ENCODE data around the gene FGF11. TPM values are rescaled to one million over a fixed set of nuclear protein-coding genes. Genes with fewer than 3 reads are reported as not detected.
A peak's percentile ranks its signal among the peaks of the same experiment; 100 is the strongest.

The FGF11 gene
- total and polyA plus RNA-seq, 8 donors = 0.37 to 15.6 (median 1.7) TPM; not detected in 4

- Histone ChIP-seq H3K36me3 (peaks cover 0 to 13% (median 9%) of the 10 kb centered on the region in 4 donors), H3K4me3 (no peak overlapping the region), H3K27me3 (no peaks in the 10 kb centered on the region), H3K4me1 (peaks cover 18 to 29% (median 25%) of the 10 kb centered on the region in 4 donors), H3K27ac (no peak overlapping the region), H3K9me3 (no peaks in the 10 kb centered on the region)
- 82 to 93% (median 88%) methylated on average over 4 of the region's 4 CpGs for WGBS, 5 donors
- DNase-seq = peak in 1 of 2 donors; percentile 7
- intact Hi-C loops (cut with DNase I; ENCODE audit: low total_unique reads) = no loop called here
- TF ChIP-seq POLR2AphosphoS5 (IDR thresholded peaks at IDR 0.05) = no peak
- TF ChIP-seq POLR2A (IDR thresholded peaks at IDR 0.05) = no peak
- TF ChIP-seq EP300 (IDR thresholded peaks at IDR 0.05) = no peak
- TF ChIP-seq CTCF (IDR thresholded peaks at IDR 0.05) = no peak
Measured at GRCh38 chr17:7396147-7396546, 43.2 kb upstream of the FGF11 start.

- DNase-seq = no peak
- Histone ChIP-seq H3K4me1 (peaks cover 21 to 34% (median 33%) of the 10 kb centered on the region in 4 donors), H3K27me3 (no peaks in the 10 kb centered on the region), H3K4me3 (no peak overlapping the region), H3K36me3 (no peaks in the 10 kb centered on the region), H3K9me3 (no peaks in the 10 kb centered on the region), H3K27ac (no peak overlapping the region)
- 80 to 91% (median 87%) methylated on average over 2 of the region's 2 CpGs for WGBS, 5 donors
- intact Hi-C loops (cut with DNase I; ENCODE audit: low total_unique reads) = no loop called here
- no peak for TF ChIP-seq POLR2AphosphoS5 (IDR thresholded peaks at IDR 0.05)
Measured at GRCh38 chr17:7398612-7399011, 40.7 kb upstream of the FGF11 start.

- Histone ChIP-seq H3K36me3 (no peaks in the 10 kb centered on the region), H3K4me3 (peak overlapping the region; percentile 71 to 80 (median 74)), H3K4me1 (peaks cover 30 to 42% (median 34%) of the 10 kb centered on the region in 4 donors), H3K27ac (peak overlapping the region; percentile 90 to 94 (median 93)), H3K9me3 (no peaks in the 10 kb centered on the region), H3K27me3 (peaks cover 0 to 13% (median 0%) of the 10 kb centered on the region in 3 donors)
- peak; percentile 33 to 79 for DNase-seq
- 8 to 12% (median 11%) methylated on average over 9 to 16 of the region's 16 CpGs for WGBS, 5 donors
- intact Hi-C loops (cut with DNase I; ENCODE audit: low total_unique reads) = no loop called here
- TF ChIP-seq POLR2A (IDR thresholded peaks at IDR 0.05) = no peak
- no peak for TF ChIP-seq CTCF (IDR thresholded peaks at IDR 0.05)
- TF ChIP-seq POLR2AphosphoS5 (IDR thresholded peaks at IDR 0.05) = no peak
- no peak for TF ChIP-seq EP300 (IDR thresholded peaks at IDR 0.05)
Measured at GRCh38 chr17:7403043-7403726, 36.1 kb upstream of the FGF11 start.

- DNase-seq = no peak
- WGBS, 5 donors = 0% methylated on average over 7 to 13 of the region's 13 CpGs
- intact Hi-C loops (cut with DNase I; ENCODE audit: low total_unique reads) = no loop called here
- peaks cover 0 to 4% (median 3%) of the 10 kb centered on the region in 4 donors for H3K36me3 ChIP-seq
- no peaks in the 10 kb centered on the region for H3K9me3 ChIP-seq
- no peak for TF ChIP-seq CTCF (IDR thresholded peaks at IDR 0.05)
- TF ChIP-seq EP300 (IDR thresholded peaks at IDR 0.05) = no peak
- no peak for TF ChIP-seq POLR2AphosphoS5 (IDR thresholded peaks at IDR 0.05)
- no peak for TF ChIP-seq POLR2A (IDR thresholded peaks at IDR 0.05)
- H3K4me3 ChIP-seq = peak overlapping the region; percentile 71 to 80 (median 74)
- H3K27ac ChIP-seq = peak overlapping the region; percentile 90 to 94 (median 93)
- peaks cover 30 to 42% (median 36%) of the 10 kb centered on the region in 4 donors for H3K4me1 ChIP-seq
- H3K27me3 ChIP-seq = peaks cover 0 to 13% (median 0%) of the 10 kb centered on the region in 3 donors
Measured at GRCh38 chr17:7403727-7403976, 35.7 kb upstream of the FGF11 start.

All from stomach (tissue), 9 donors.